ENCODE data around the gene PRRC2A.
"Not testable (repeated sequence)": the region's sequence is repeated elsewhere in the genome, so short reads cannot be mapped to it uniquely, and the experiment has no call there.

Gene PRRC2A

DNA sequence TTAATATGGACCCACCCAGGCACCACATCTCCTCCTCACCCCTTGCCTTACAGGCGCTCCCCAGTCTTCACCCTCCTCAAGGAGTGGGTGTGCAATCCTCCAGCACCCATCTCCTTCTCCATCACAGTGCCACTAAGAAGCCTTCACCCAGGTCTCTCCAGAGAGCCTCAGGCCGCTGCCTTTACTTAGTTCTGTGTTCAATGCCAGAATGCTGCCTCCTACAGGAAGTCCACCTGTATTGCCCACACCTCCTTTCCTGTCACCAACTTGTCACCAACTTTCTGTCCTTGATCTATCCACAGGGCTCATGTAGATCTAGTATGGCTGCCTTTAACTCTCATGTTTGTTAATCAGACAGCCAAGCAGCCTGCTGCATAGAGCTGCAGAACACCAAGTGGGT, 35.0 kb upstream of the PRRC2A start:
- ChIA-PET CTCF (interaction anchor here (0.7 kb wide), 1 partner anchor 39 kb away, joined by 3 read pairs; no protein-coding TSS in a partner anchor), POLR2A (ENCODE audit: low non-redundant PET) (no interaction called here)
- TF ChIP-seq, protein P1, sequence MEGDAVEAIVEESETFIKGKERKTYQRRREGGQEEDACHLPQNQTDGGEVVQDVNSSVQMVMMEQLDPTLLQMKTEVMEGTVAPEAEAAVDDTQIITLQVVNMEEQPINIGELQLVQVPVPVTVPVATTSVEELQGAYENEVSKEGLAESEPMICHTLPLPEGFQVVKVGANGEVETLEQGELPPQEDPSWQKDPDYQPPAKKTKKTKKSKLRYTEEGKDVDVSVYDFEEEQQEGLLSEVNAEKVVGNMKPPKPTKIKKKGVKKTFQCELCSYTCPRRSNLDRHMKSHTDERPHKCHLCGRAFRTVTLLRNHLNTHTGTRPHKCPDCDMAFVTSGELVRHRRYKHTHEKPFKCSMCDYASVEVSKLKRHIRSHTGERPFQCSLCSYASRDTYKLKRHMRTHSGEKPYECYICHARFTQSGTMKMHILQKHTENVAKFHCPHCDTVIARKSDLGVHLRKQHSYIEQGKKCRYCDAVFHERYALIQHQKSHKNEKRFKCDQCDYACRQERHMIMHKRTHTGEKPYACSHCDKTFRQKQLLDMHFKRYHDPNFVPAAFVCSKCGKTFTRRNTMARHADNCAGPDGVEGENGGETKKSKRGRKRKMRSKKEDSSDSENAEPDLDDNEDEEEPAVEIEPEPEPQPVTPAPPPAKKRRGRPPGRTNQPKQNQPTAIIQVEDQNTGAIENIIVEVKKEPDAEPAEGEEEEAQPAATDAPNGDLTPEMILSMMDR (conservative IDR thresholded peaks at IDR 0.05; ENCODE audit: low read depth), result no peak
- no peak for DNase-seq (ENCODE audit: low spot score)
- H3K27ac ChIP-seq, result no peak overlapping the region

DNA sequence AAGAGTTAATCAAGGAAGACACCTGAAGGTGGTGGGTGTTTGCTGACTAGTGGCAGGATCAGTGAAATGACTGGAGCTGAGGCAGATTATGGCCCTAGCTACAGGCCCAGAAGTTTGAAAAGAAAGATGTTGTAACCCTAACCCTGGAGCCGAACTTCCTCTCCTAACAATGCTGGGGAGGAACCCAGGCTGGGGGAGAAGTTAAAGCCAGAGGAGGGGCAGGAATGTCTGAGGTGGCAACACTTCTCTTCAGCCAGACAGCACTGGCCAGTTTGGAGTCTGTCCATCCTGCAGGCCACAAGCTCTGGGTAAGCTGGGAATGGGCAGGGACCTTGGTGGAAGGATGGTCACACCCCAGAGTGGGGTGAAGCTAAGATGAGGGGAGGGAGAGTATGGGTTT, 34.5 kb upstream of the PRRC2A start, which contains the start of gene LST1:
LST1 (plus strand) TSS at position 270 of the 400 bp plus-strand sequence. CDS start 1,023 bp downstream, outside the sequence.
- POLR2A ChIA-PET (ENCODE audit: low non-redundant PET), result no interaction called here
- CTCF ChIA-PET, result interaction anchor here (0.7 kb wide), 1 partner anchor 39 kb away, joined by 3 read pairs; no protein-coding TSS in a partner anchor
- no peak within 1 kb of the TSS for H3K27ac ChIP-seq
- TF ChIP-seq, protein P1 (conservative IDR thresholded peaks at IDR 0.05; ENCODE audit: low read depth), result no peak
- DNase-seq (ENCODE audit: low spot score), result no peak

DNA sequence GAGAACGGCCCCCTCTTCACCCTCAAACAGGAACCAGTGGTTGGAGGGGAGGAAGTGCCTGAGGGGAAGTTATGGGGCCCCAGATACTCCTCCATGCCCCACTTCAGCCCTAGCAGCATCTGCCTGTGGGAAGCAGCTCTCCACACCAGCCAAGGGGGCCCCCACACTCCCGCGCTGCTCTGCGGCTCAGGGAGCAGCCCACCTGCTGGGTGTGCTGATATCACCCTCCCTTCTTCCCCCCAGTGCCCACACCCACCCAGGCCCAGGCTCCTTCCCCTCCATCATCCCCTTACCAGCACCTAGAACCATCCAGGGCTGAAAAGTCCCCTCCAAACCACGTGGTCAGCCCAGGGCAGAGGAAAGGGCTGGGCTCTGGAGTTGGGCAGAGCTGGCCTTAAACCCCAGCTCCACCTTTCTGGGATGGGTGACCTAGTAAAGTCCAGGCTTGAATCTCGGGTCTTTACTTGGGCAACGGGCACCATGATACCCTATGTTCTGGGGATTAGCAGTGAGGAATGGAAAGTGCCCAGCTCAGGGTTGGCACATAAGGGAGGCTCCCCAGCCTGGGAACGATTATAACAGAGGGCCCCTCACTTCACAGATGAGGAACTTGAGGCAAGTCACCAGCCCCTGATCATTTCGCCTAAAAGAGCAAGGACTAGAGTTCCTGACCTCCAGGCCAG, 33.8 kb upstream of the PRRC2A start:
- no peak for DNase-seq (ENCODE audit: low spot score)
- ChIA-PET CTCF (interaction anchor here (0.6 kb wide), 1 partner anchor 1368 kb away, joined by 3 read pairs; no protein-coding TSS in a partner anchor), POLR2A (ENCODE audit: low non-redundant PET) (no interaction called here)
- H3K27ac ChIP-seq, result no peak overlapping the region
- TF ChIP-seq, protein P1 (conservative IDR thresholded peaks at IDR 0.05; ENCODE audit: low read depth), result no peak

- TF ChIP-seq, protein P1 (conservative IDR thresholded peaks at IDR 0.05; ENCODE audit: low read depth), result no peak
- no peak overlapping the region for H3K27ac ChIP-seq
- DNase-seq (ENCODE audit: low spot score), result no peak
- ChIA-PET CTCF (interaction anchor here (1.5 kb wide), 1 partner anchor 10 kb away, joined by 7 read pairs; no protein-coding TSS in a partner anchor), POLR2A (ENCODE audit: low non-redundant PET) (no interaction called here)
Measured at GRCh38 chr6:31587791-31588777, 32.4 kb upstream of the PRRC2A start.

GRCh38 chr6:31588871-31589650, 31.5 kb upstream of the PRRC2A start:
- no peak for DNase-seq (ENCODE audit: low spot score)
- ChIA-PET POLR2A (ENCODE audit: low non-redundant PET) (no interaction called here), CTCF (interaction anchor here (0.5 to 1.5 kb wide), 3 partner anchors 9 to 1003 kb away, joined by 3 to 8 read pairs (median 7); no protein-coding TSS in a partner anchor)
- no peak overlapping the region for H3K27ac ChIP-seq
- TF ChIP-seq, protein P1 (conservative IDR thresholded peaks at IDR 0.05; ENCODE audit: low read depth), result no peak

DNA sequence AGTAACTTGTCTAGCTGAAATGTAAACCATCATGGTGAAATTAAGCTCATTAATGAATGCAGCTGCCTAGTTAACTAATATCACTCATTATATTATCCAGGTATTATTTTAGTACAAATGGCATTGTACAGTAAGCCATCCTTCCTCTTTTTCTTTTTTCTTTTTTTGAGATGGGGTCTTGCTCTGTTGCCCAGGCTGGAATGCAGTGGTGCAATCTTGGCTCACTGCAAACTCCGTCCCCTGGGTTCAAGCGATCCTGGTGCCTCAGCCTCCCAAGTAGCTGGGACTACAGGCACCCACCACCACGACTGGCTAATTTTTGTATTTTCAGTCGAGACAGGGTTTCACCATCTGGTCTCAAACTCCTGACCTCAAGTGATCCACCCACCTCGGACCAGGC, 29.8 kb upstream of the PRRC2A start:
- DNase-seq (ENCODE audit: low spot score); H3K27ac ChIP-seq; POLR2A ChIA-PET (ENCODE audit: low non-redundant PET): not testable (repeated sequence)
- CTCF ChIA-PET, result interaction anchor here (0.6 kb wide), 2 partner anchors 62 to 590 kb away, joined by 3 to 4 read pairs; partner anchors contain the start of gene BAG6
